ENCODE results near the gene RREB1.

Gene RREB1

GRCh38 chr6:7200598-7201443 is 93.1 kb downstream of the RREB1 start:
- no peak for TF ChIP-seq CTCF (IDR thresholded peaks at IDR 0.05; ENCODE audit: control insufficient read depth, extremely low read depth, insufficient read depth)
- peak; percentile 95 for DNase-seq (ENCODE audit: low read depth)
- peak overlapping the region; percentile 31 for H3K4me3 ChIP-seq (ENCODE audit: low read depth, low read length)

- peak overlapping the region; percentile 16; the same call in 1 of the 2 replicates for H3K4me3 ChIP-seq (ENCODE audit: low read depth, low read length)
- DNase-seq (ENCODE audit: low read depth), result no peak
- no peak for TF ChIP-seq CTCF (IDR thresholded peaks at IDR 0.05; ENCODE audit: control insufficient read depth, extremely low read depth, insufficient read depth)
These were observed 93.6 kb downstream of the RREB1 start for GRCh38 chr6:7201444-7201731.

DNA sequence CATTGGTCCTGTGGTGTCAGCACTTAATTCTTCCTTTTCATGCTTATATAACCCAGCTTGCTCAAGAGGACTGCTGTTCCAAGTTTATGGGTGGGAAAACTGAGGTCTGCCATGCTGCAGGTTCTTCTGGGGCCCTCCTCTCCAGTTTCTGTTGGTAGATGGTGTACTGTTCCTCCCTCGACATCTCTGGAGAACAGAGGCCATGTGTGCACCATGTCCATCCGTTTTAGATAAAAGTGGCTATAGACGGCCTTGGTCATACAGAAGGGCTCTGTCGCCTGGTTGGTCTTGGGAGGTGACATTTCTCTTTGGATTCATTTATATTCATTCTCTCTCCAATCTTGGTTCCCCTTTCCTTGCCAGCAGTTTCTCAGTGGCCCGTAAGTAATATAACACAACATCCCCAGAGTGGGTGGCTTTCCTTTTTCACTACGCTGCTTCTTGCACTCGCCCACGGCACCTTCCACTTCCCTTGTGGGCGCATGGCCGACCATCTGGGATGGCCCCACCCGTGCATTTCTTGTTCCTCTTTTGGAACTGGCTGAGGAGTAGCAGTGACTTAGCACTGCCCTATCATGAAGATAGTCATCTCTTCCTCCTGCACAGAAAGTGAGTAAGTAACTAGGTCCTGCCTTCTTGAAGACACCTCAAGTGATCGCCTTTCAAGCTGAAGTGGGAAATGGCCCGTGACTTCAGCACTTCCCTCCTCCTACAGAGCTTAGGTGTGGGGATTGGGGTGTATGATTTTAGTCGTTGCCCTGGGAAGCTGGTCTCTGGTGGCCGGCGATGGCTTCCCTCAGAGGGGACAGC is 94.2 kb downstream of the RREB1 start:
- TF ChIP-seq CTCF (IDR thresholded peaks at IDR 0.05; ENCODE audit: control insufficient read depth, extremely low read depth, insufficient read depth), result no peak
- peak overlapping the region; percentile 16; the same call in 1 of the 2 replicates for H3K4me3 ChIP-seq (ENCODE audit: low read depth, low read length)
- DNase-seq (ENCODE audit: low read depth), result no peak

DNA sequence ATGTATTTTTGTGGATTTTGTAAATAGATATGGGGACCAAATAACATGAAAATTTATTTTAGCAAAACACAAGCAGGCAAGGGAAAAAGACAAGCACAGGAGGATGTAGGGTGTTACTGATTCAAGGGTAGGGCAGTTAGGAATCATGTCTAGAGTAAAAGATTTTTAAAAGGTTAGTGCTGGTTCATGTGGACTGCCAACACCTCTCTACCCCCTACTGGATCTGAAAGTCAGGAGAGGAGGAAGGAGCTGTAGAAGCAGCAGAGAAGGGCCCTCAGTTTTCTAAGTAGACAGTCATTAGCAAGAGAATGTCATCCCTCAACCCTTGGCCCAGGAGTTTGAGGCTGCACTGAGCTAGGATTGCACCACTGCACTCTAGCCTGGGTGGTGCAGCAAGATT is 95.2 kb downstream of the RREB1 start:
- no peak for TF ChIP-seq CTCF (IDR thresholded peaks at IDR 0.05; ENCODE audit: control insufficient read depth, extremely low read depth, insufficient read depth)
- no peak for DNase-seq (ENCODE audit: low read depth)
- H3K4me3 ChIP-seq (ENCODE audit: low read depth, low read length), result no peak overlapping the region

DNA sequence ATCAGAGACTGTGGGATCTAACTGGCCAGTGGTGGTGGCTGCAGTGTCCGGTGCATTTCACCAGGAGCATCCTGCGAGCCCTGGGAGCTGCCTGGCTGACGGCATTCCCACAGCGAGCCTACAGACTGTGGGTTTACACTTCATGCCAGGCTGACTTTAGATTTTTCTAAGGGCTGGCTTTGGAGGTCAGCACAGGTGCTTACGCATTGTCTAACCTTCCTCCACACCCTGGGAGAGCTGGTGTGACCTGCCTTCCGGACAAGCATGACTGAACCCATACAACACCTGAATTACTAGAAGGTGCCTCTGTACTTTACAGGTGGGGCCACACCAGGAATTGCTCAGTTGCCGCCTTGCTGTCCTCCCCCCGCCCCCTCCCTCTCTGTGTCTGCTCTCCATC is 96.2 kb downstream of the RREB1 start:
- DNase-seq (ENCODE audit: low read depth), result no peak
- TF ChIP-seq CTCF (IDR thresholded peaks at IDR 0.05; ENCODE audit: control insufficient read depth, extremely low read depth, insufficient read depth), result no peak
- H3K4me3 ChIP-seq (ENCODE audit: low read depth, low read length), result no peak overlapping the region

DNA sequence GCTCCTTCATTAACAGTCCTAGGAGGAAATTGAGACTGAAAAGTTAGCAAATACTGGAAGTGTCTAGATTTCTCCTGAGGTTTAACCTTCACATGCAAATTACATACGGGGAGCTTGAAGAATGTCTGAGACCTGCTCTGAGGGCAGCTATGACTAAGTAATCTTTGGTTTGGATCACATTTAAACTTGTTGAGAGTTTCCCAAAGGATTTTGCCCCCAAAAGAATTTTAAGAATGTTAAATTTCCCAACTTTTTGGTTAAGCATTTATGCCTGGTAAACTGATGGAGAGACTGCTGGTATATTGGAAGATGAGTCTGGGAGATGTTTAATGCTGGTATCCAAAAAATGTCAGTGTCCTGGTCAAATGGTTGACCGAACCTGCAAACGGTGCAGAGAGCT is 97.0 kb downstream of the RREB1 start:
- no peak for DNase-seq (ENCODE audit: low read depth)
- no peak for TF ChIP-seq CTCF (IDR thresholded peaks at IDR 0.05; ENCODE audit: control insufficient read depth, extremely low read depth, insufficient read depth)
- no peak overlapping the region for H3K4me3 ChIP-seq (ENCODE audit: low read depth, low read length)
